HEK293 (cell line): ENCODE measurements around the gene KIAA1328.

Source experiments
- ATF2 ChIP-seq: fragments of 450-650 bp; formaldehyde crosslinking; IDR thresholded peaks from 2 replicates; pipeline ENCODE4 v1.5.1; 2016; ENCODE audit warnings: missing biosample characterization, missing genetic modification characterization, low read depth
- CTCF ChIP-seq: fragments of 450-650 bp; formaldehyde crosslinking; IDR thresholded peaks from 2 replicates; pipeline ENCODE4 v1.5.1; 2016; ENCODE audit warnings: missing biosample characterization, missing genetic modification characterization
- PBX3 ChIP-seq: sonication (generic); formaldehyde crosslinking; IDR thresholded peaks from 2 replicates; pipeline ENCODE4 v1.8.1; 2022; ENCODE audit warnings: mild to moderate bottlenecking, moderate library complexity, missing genetic modification reagents
- RBAK ChIP-seq: fragments of 450-650 bp; formaldehyde crosslinking; IDR thresholded peaks from 2 replicates; pipeline ENCODE4 v1.5.1; 2016; ENCODE audit warnings: missing biosample characterization, missing genetic modification characterization
- ZBTB48 ChIP-seq: fragments of 450-650 bp; formaldehyde crosslinking; IDR thresholded peaks from 2 replicates; pipeline ENCODE4 v1.5.1; 2016; ENCODE audit warnings: missing biosample characterization, missing genetic modification characterization
- ZNF223 ChIP-seq: fragments of 450-650 bp; formaldehyde crosslinking; IDR thresholded peaks from 2 replicates; pipeline ENCODE4 v1.5.1; 2016; ENCODE audit warnings: missing biosample characterization, missing genetic modification characterization
- ZNF280D ChIP-seq: fragments of 450-650 bp; formaldehyde crosslinking; IDR thresholded peaks from 2 replicates; pipeline ENCODE4 v1.5.1; 2016; ENCODE audit warnings: missing biosample characterization, missing genetic modification characterization
- ZNF335 ChIP-seq: fragments of 450-650 bp; formaldehyde crosslinking; conservative IDR thresholded peaks from 2 replicates; pipeline ENCODE4 v1.5.1; 2016; ENCODE audit warnings: missing biosample characterization, missing genetic modification characterization
- ZNF580 ChIP-seq: fragments of 450-650 bp; formaldehyde crosslinking; IDR thresholded peaks from 2 replicates; pipeline ENCODE4 v1.5.1; 2016; ENCODE audit warnings: missing biosample characterization, missing genetic modification characterization

- no peak for TF ChIP-seq ZNF223 (tag by site-specific recombination)
- no peak for TF ChIP-seq ZBTB48 (tag by site-specific recombination)
- no peak for TF ChIP-seq CTCF (tag by site-specific recombination)
- no peak for TF ChIP-seq ZNF280D
- no peak for TF ChIP-seq PBX3 (CRISPR knock-in tag)
- TF ChIP-seq RBAK (tag by site-specific recombination) = no peak
- no peak for TF ChIP-seq ATF2 (tag by site-specific recombination)
- TF ChIP-seq ZNF335 = no peak
- TF ChIP-seq ZNF580 = no peak
Measured at GRCh38 chr18:36901277-36901701, 72.4 kb downstream of the KIAA1328 start.
